H9 (cell line): ENCODE data around the gene CAPN6. TPM values are rescaled to one million over a fixed set of nuclear protein-coding genes. Genes with fewer than 3 reads are reported as not detected.

Source experiments
- DNase-seq: peaks from one replicate; pipeline ENCODE4 v3.0.0-alpha.2; 2017
- H2AFZ ChIP-seq: one replicate; pipeline ENCODE4 v1.6.1; 2013; ENCODE audit warnings: mild to moderate bottlenecking, low read length, control low read depth, moderate library complexity
- H2AK5ac ChIP-seq: 2 replicates; pipeline ENCODE4 v1.6.1; 2013; ENCODE audit warnings: low read length, control low read depth, mixed read lengths; ENCODE audit not compliant: insufficient read length
- H2BK120ac ChIP-seq: one replicate; pipeline ENCODE4 v1.6.1; 2013; ENCODE audit warnings: low read depth, mild to moderate bottlenecking, low read length, control low read depth, inconsistent platforms; ENCODE audit not compliant: poor library complexity, severe bottlenecking
- H2BK12ac ChIP-seq: 2 replicates; pipeline ENCODE4 v1.6.1; 2013; ENCODE audit warnings: low read length, control low read depth, mixed read lengths, low read depth; ENCODE audit not compliant: insufficient read length
- H2BK15ac ChIP-seq: 2 replicates; pipeline ENCODE4 v1.6.1; 2013; ENCODE audit warnings: low read depth, low read length, control low read depth
- H2BK20ac ChIP-seq: one replicate; pipeline ENCODE4 v1.6.1; 2013; ENCODE audit warnings: low read depth, mild to moderate bottlenecking, low read length, control low read depth, inconsistent platforms; ENCODE audit not compliant: poor library complexity, severe bottlenecking
- H2BK5ac ChIP-seq: 2 replicates; pipeline ENCODE4 v1.6.1; 2013; ENCODE audit warnings: low read length, control low read depth, mixed read lengths; ENCODE audit not compliant: insufficient read length
- H3K14ac ChIP-seq: 2 replicates; pipeline ENCODE4 v1.6.1; 2013; ENCODE audit warnings: low read length, control low read depth; ENCODE audit not compliant: insufficient read depth
- H3K18ac ChIP-seq: 2 replicates; pipeline ENCODE4 v1.6.1; 2013; ENCODE audit warnings: low read depth, mild to moderate bottlenecking, mixed read lengths, low read length, control low read depth; ENCODE audit not compliant: insufficient read length
- H3K23ac ChIP-seq: 2 replicates; pipeline ENCODE4 v1.6.1; 2013; ENCODE audit warnings: low read length, control low read depth, mixed read lengths, low read depth; ENCODE audit not compliant: insufficient read length
- H3K23me2 ChIP-seq: 2 replicates; pipeline ENCODE4 v1.6.1; 2013; ENCODE audit warnings: low read depth, mild to moderate bottlenecking, mixed read lengths, low read length, control low read depth; ENCODE audit not compliant: insufficient read length, poor library complexity, severe bottlenecking
- H3K27ac ChIP-seq: 2 replicates; pipeline ENCODE4 v1.5.1; 2013; ENCODE audit warnings: low read length, control low read depth, mixed read lengths, low read depth; ENCODE audit not compliant: insufficient read length
- H3K27me3 ChIP-seq: 2 replicates; pipeline ENCODE4 v1.6.1; 2013; ENCODE audit warnings: low read length, control low read depth, inconsistent platforms; ENCODE audit not compliant: insufficient read depth
- H3K4ac ChIP-seq: 2 replicates; pipeline ENCODE4 v1.6.1; 2013; ENCODE audit warnings: low read depth, mild to moderate bottlenecking, control low read depth, inconsistent platforms, low read length, moderate library complexity
- H3K4me1 ChIP-seq: 2 replicates; pipeline ENCODE4 v1.6.1; 2013; ENCODE audit warnings: low read length, control low read depth, inconsistent platforms; ENCODE audit not compliant: insufficient read depth
- H3K4me2 ChIP-seq: 2 replicates; pipeline ENCODE4 v1.6.1; 2013; ENCODE audit warnings: low read length, control low read depth, mixed read lengths; ENCODE audit not compliant: insufficient read length, insufficient read depth
- H3K56ac ChIP-seq: 2 replicates; pipeline ENCODE4 v1.6.1; 2013; ENCODE audit warnings: low read depth, mild to moderate bottlenecking, mixed read lengths, low read length, control low read depth; ENCODE audit not compliant: insufficient read length
- H3K79me1 ChIP-seq: 2 replicates; pipeline ENCODE4 v1.6.1; 2013; ENCODE audit warnings: low read depth, mild to moderate bottlenecking, moderate library complexity, low read length, control low read depth, inconsistent platforms; ENCODE audit not compliant: insufficient read depth, poor library complexity, severe bottlenecking
- H3K79me2 ChIP-seq: 2 replicates; pipeline ENCODE4 v1.6.1; 2013; ENCODE audit warnings: low read length, control low read depth, inconsistent platforms; ENCODE audit not compliant: insufficient read depth
- H3K9ac ChIP-seq: 2 replicates; pipeline ENCODE4 v1.6.1; 2013; ENCODE audit warnings: low read length, control low read depth, mixed read lengths; ENCODE audit not compliant: insufficient read length; ENCODE audit errors: extremely low read depth
- H3K9me3 ChIP-seq: one replicate; pipeline ENCODE4 v1.6.1; 2013; ENCODE audit warnings: low read depth, low read length, inconsistent platforms; ENCODE audit not compliant: control insufficient read depth
- H3T11ph ChIP-seq: one replicate; pipeline ENCODE4 v1.6.1; 2013; ENCODE audit warnings: mild to moderate bottlenecking, low read length, control low read depth, inconsistent platforms
- H4K20me1 ChIP-seq: one replicate; pipeline ENCODE4 v1.6.1; 2013; ENCODE audit not compliant: control insufficient read depth, insufficient read length, insufficient read depth
- H4K5ac ChIP-seq: 2 replicates; pipeline ENCODE4 v1.6.1; 2013; ENCODE audit warnings: low read depth, mild to moderate bottlenecking, mixed read lengths, low read length, control low read depth; ENCODE audit not compliant: insufficient read length
- H4K8ac ChIP-seq: replicated peaks from 2 replicates; pipeline ENCODE4 v1.6.1; 2013; ENCODE audit warnings: low read length, control low read depth, mixed read lengths, low read depth; ENCODE audit not compliant: insufficient read length
- H4K91ac ChIP-seq: 2 replicates; pipeline ENCODE4 v1.6.1; 2013; ENCODE audit warnings: low read depth, mild to moderate bottlenecking, moderate library complexity, mixed read lengths, low read length, control low read depth; ENCODE audit not compliant: insufficient read length
- H3K27ac Mint-ChIP-seq, 3 experiments: 2 replicates in 2 of 3; 3 replicates in 1 of 3; pipeline ENCODE4 v1.8.0; 2020 to 2021; ENCODE audit warnings: mixed read lengths in 3 of 3, mild to moderate bottlenecking in 1 of 3, moderate library complexity in 1 of 3
- H3K27me3 Mint-ChIP-seq: 2 replicates; pipeline ENCODE4 v1.8.0; 2021; ENCODE audit warnings: low read depth, mild to moderate bottlenecking, moderate library complexity, mixed read lengths
- H3K36me3 Mint-ChIP-seq, 3 experiments: 2 replicates in 2 of 3; 3 replicates in 1 of 3; pipeline ENCODE4 v1.8.0; 2020 to 2021; ENCODE audit warnings: low read depth in 3 of 3, mixed read lengths in 3 of 3; ENCODE audit not compliant: insufficient read depth in 1 of 3
- H3K4me1 Mint-ChIP-seq, 2 experiments: 2 replicates each; pipeline ENCODE4 v1.8.0; 2020; ENCODE audit warnings: mixed read lengths in 2 of 2
- H3K4me3 Mint-ChIP-seq, 2 experiments: 2 replicates in 1 of 2; 3 replicates in 1 of 2; pipeline ENCODE4 v1.8.0; 2020 to 2021; ENCODE audit warnings: mild to moderate bottlenecking in 2 of 2, mixed read lengths in 2 of 2, moderate library complexity in 1 of 2
- H3K9me3 Mint-ChIP-seq, 2 experiments: 2 replicates in 1 of 2; 3 replicates in 1 of 2; pipeline ENCODE4 v1.8.0; 2020; ENCODE audit warnings: mild to moderate bottlenecking in 2 of 2, mixed read lengths in 2 of 2, moderate library complexity in 1 of 2
- WGBS: extraction: QIAGEN DNeasy Blood & Tissue Kit; methylation state at CpG from one replicate; pipeline ENCODE4 v1.1.7; 2013; ENCODE audit warnings: missing lambda C conversion rate, low lambda C conversion rate, mixed read lengths; ENCODE audit not compliant: insufficient read length; ENCODE audit errors: extremely low coverage; 5-methylcytosine and 5-hydroxymethylcytosine counted together
- total RNA-seq: library from RNA; stranded (reverse); gene quantifications from 2 replicates; pipeline ENCODE4 v1.2.1, GENCODE V29; 2021
- TF ChIP-seq, protein P1 (sequence below): fragments of 200-600 bp; sonication (generic); conservative IDR thresholded peaks from 3 replicates; pipeline ENCODE4 v1.8.0; 2021; ENCODE audit warnings: antibody characterized with exemption, mild to moderate bottlenecking

CAPN6 gene
- total RNA-seq, 1 experiment from 2014 or later: 7.2 TPM

- DNase-seq: no peak
- Histone ChIP-seq H3K23ac (no peak overlapping the region), H3K4me1 (no peaks in the 10 kb centered on the region), H4K5ac (no peak overlapping the region), H2BK12ac (no peak overlapping the region), H3K9ac (no peak overlapping the region), H2AFZ (no peak overlapping the region), H3K27me3 (no peaks in the 10 kb centered on the region), H2BK15ac (no peak overlapping the region), H4K8ac (no peak overlapping the region), H3K4me2 (no peak overlapping the region), H3K18ac (no peak overlapping the region), H3K14ac (no peak overlapping the region), H3K79me2 (no peaks in the 10 kb centered on the region), H2BK5ac (no peak overlapping the region), H3T11ph (no peak overlapping the region), H2AK5ac (no peak overlapping the region), H4K91ac (no peak overlapping the region), H2BK20ac (no peak overlapping the region), H3K4ac (no peak overlapping the region), H2BK120ac (no peak overlapping the region), H3K23me2 (no peaks in the 10 kb centered on the region), H3K27ac (no peak overlapping the region), H4K20me1 (no peaks in the 10 kb centered on the region), H3K79me1 (no peaks in the 10 kb centered on the region), H3K9me3 (no peaks in the 10 kb centered on the region), H3K56ac (no peak overlapping the region)
- Mint-ChIP-seq H3K36me3 (no peaks in the 10 kb centered on the region), H3K4me3 (no peak overlapping the region), H3K9me3 (no peaks in the 10 kb centered on the region; a peak in 1 of 5 replicates), H3K4me1 (peaks cover 0 to 7% of the 10 kb centered on the region in 2 experiments; a peak in 2 of 4 replicates), H3K27ac (no peak overlapping the region), H3K27me3 (no peaks in the 10 kb centered on the region)
- TF ChIP-seq, protein P1, sequence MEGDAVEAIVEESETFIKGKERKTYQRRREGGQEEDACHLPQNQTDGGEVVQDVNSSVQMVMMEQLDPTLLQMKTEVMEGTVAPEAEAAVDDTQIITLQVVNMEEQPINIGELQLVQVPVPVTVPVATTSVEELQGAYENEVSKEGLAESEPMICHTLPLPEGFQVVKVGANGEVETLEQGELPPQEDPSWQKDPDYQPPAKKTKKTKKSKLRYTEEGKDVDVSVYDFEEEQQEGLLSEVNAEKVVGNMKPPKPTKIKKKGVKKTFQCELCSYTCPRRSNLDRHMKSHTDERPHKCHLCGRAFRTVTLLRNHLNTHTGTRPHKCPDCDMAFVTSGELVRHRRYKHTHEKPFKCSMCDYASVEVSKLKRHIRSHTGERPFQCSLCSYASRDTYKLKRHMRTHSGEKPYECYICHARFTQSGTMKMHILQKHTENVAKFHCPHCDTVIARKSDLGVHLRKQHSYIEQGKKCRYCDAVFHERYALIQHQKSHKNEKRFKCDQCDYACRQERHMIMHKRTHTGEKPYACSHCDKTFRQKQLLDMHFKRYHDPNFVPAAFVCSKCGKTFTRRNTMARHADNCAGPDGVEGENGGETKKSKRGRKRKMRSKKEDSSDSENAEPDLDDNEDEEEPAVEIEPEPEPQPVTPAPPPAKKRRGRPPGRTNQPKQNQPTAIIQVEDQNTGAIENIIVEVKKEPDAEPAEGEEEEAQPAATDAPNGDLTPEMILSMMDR: no peak
- no CpG with 5 or more reads among the region's 2 CpGs for WGBS
Measured at GRCh38 chrX:111302284-111302683, 32.0 kb upstream of the CAPN6 start.
